Activated T-cell treated with anti-CD3 and anti-CD28 coated beads, Interleukin-2, amount 50 U/mL, for 1 hour (primary cell): ENCODE measurements around the gene SPATA21.
"Not testable (repeated sequence)": the region's sequence is repeated elsewhere in the genome, so short reads cannot be mapped to it uniquely, and the experiment has no call there.

Experiments used
- DNase-seq: peaks from one replicate; pipeline ENCODE4 v3.0.0-alpha.2; 2020

Gene SPATA21

GRCh38 chr1:16436946-16437474 is at the start of gene SPATA21:
TSS of gene SPATA21 (minus strand) at chr1:16437424. CDS start at chr1:16431371, 6,053 bp downstream.
- no peak for DNase-seq

- DNase-seq, result not testable (repeated sequence)
These were observed 49.8 kb upstream of the SPATA21 start for GRCh38 chr1:16487011-16487410.

GRCh38 chr1:16486316-16486715 is 49.1 kb upstream of the SPATA21 start:
- DNase-seq, result not testable (repeated sequence)

- no peak for DNase-seq
These were observed 47.7 kb upstream of the SPATA21 start for GRCh38 chr1:16484931-16485330.

- DNase-seq, result no peak
These were observed 47.2 kb upstream of the SPATA21 start for GRCh38 chr1:16484501-16484835.

- DNase-seq, result not testable (repeated sequence)
These were observed 46.6 kb upstream of the SPATA21 start for GRCh38 chr1:16483639-16484500.

GRCh38 chr1:16483146-16483545 is 45.9 kb upstream of the SPATA21 start:
- DNase-seq, result not testable (repeated sequence)

GRCh38 chr1:16478091-16478490 is 40.9 kb upstream of the SPATA21 start:
- no peak for DNase-seq

GRCh38 chr1:16475771-16476770 is 38.8 kb upstream of the SPATA21 start:
- DNase-seq, result not testable (repeated sequence)

- DNase-seq, result not testable (repeated sequence)
These were observed 37.7 kb upstream of the SPATA21 start for GRCh38 chr1:16474891-16475290.

- DNase-seq, result no peak
These were observed 37.1 kb upstream of the SPATA21 start for GRCh38 chr1:16474166-16474800.

GRCh38 chr1:16468558-16468957 is 31.3 kb upstream of the SPATA21 start:
- DNase-seq, result no peak

- no peak for DNase-seq
These were observed 27.8 kb upstream of the SPATA21 start for GRCh38 chr1:16464917-16465625.

- DNase-seq, result no peak
These were observed 25.6 kb upstream of the SPATA21 start for GRCh38 chr1:16462773-16463330.

- DNase-seq, result no peak
These were observed 24.5 kb upstream of the SPATA21 start for GRCh38 chr1:16461681-16462080.

- DNase-seq, result no peak
These were observed 22.2 kb upstream of the SPATA21 start for GRCh38 chr1:16459352-16459925.

GRCh38 chr1:16458831-16459230 is 21.6 kb upstream of the SPATA21 start:
- no peak for DNase-seq

GRCh38 chr1:16456151-16456550 is 18.9 kb upstream of the SPATA21 start:
- not testable (repeated sequence) for DNase-seq

GRCh38 chr1:16454909-16455308 is 17.7 kb upstream of the SPATA21 start:
- DNase-seq, result not testable (repeated sequence)

GRCh38 chr1:16451841-16452528 is 14.8 kb upstream of the SPATA21 start:
- no peak for DNase-seq
